ENCODE measurements around the gene MRTO4.
"Not testable (repeated sequence)": the region's sequence is repeated elsewhere in the genome, so short reads cannot be mapped to it uniquely, and the experiment has no call there.

MRTO4 gene

DNA sequence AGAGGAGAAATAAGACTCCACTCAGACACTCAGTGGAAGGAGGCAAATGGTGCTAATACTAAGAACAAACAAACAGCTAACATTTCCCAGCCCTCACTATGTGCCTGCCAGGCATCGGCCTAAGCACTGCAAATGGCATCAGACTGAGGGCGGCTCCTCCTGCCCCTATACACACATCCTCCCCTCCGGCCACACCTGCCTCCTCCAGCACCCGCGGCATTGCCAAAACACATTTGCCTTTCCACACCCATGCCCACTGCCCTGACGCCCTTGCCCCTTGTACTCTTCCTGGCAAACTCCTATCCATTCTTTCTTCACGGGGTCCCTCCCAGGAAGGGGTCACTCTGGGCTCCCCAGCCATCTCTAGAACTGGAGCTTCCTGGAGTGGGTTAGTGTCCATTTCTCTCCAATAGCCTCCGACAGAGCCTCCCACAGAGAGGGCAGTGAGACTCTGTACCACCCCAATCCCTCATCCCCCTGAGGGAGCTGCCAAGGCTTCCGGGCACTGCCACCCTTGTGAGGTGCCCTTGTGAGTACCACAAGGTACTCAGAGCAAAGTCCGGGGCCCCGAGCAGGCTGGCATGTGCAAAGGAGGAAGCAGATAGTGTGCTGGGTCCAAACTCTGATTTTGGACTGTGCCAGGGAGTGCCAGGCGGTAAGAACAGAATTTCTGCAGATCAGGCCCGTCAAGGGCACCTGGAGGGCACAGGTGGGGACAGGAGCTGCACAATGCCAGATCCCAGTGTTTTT, 36.0 kb downstream of the MRTO4 start:
- DNase-seq (ENCODE audit: insufficient read length) (no peak), FAIRE-seq (no peak)
- TF ChIP-seq POLR2AphosphoS5 (IDR thresholded peaks at IDR 0.05; ENCODE audit: low read depth, low read length): no peak
- TF ChIP-seq POLR2A (IDR thresholded peaks at IDR 0.05; ENCODE audit: low read depth, low read length): no peak
- TF ChIP-seq TAF1 (IDR thresholded peaks at IDR 0.05; ENCODE audit: borderline replicate concordance, low read depth, low read length): no peak

DNA sequence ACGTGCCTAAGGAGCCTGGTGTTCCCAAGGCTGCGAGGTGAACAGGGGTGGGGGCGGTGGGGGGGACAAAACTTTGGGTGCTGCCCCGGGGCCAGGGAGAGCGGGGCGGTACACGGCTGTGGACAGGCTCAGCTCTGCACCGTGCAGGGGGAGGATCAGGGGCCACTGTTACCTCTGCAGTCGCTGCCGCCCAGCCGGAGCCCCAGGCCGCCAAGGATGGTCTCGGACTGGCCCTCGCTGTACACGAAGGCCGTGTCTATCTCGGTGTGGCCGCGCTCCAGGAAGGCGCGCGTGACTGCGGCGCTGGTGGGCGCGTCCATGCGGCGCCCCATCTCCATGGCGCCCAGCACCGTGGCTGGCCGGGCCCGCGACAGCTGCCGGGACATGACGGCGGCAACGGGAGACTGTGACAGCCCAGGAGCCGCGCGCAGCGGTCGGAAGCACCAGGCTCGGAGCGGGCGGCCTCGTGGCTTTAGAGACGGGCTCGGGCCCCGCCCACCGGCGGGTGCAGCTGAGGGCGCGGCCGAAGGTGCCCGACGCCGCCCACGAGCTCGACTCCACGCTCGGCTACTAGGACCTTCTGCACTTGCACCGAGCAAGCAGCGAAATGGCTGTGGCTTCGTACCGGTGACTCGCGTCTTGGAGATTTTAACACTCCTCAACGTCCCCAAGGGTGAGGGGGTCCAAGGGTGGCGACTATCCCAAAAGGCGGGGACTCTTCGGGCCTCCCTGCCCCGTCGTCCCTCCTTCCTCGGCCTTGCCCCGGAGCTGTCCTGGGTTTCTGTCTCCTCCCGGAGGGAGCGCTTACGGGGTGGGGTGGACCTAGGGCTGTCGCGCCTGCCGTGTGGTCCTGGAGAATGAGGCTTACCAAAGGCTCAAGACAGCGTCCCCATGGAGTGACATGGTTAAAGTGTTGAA, 37.0 kb downstream of the MRTO4 start, which contains the start of gene AKR7A3:
AKR7A3 (minus strand) TSS at position 447 of the 918 bp plus-strand sequence; CDS start at position 386, 61 bp downstream.
- FAIRE-seq; DNase-seq (ENCODE audit: insufficient read length): not testable (repeated sequence)

DNA sequence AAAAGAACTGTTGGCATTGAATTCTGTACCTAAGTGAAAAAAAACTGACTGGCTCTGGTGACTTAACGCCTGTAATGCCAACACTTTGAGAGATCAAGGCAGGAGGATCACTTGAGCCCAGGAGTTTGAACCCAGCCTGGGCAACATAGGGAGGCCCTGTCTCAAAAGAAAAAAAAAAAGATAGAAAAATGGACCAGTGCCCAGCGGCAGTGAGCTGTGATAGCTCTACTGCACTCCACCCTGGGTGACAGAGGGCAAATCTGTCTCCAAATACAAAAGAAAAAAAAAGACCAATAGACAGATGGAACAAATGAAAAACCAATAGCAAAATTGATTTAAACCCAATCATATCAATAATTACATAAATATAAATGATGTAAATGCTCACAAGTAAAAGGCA, 37.6 kb downstream of the MRTO4 start:
- FAIRE-seq: no peak
- TF ChIP-seq POLR2AphosphoS5 (IDR thresholded peaks at IDR 0.05; ENCODE audit: low read depth, low read length) (no peak), TAF1 (IDR thresholded peaks at IDR 0.05; ENCODE audit: borderline replicate concordance, low read depth, low read length) (no peak), POLR2A (IDR thresholded peaks at IDR 0.05; ENCODE audit: low read depth, low read length) (no peak)
- DNase-seq (ENCODE audit: insufficient read length): no peak

DNA sequence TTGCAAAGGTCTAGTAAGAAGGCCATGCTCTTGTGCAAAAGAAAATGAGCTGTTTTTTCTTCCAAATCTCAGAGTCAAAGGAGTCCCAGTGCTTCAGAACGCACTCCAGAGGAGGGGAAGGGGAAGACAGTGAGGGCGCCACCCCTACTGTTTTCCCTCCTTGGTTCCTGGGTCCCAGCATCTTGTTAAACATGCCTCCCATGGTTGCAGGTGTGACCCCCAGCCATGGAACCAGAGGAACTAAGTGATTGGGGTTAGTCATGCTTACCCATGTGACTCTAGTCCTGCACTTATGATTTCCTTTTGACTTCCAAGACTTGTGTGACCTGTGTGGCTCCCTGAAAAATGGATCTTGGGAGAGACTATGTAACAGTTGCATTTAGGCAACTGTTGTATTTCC, 43.0 kb downstream of the MRTO4 start:
- FAIRE-seq: no peak

DNA sequence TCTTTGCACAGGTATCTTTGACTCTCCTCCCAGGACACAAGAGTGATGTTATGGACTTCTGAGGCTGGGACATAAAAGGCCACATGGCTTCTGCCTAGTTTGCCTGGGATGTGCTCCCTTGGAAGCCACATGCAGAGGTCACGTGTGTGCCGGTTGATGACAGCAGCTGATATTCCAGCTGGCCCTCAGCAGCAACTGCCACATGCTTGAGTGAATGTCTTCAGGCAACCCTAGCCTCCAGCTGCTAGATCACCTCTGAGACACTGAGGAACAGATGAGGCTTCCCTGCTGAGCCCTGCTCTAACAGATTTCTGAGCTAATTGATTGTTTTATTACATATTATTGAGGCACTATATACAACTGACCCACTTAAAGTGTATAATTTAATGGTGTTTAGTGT, 48.6 kb downstream of the MRTO4 start:
- TF ChIP-seq TAF1 (IDR thresholded peaks at IDR 0.05; ENCODE audit: borderline replicate concordance, low read depth, low read length) (no peak), POLR2AphosphoS5 (IDR thresholded peaks at IDR 0.05; ENCODE audit: low read depth, low read length) (no peak), POLR2A (IDR thresholded peaks at IDR 0.05; ENCODE audit: low read depth, low read length) (no peak)
- DNase-seq (ENCODE audit: insufficient read length): no peak
- no peak for FAIRE-seq

More for the DNA sequence above, 43.0 kb downstream of the MRTO4 start:
- TF ChIP-seq TAF1 (IDR thresholded peaks at IDR 0.05; ENCODE audit: borderline replicate concordance, low read depth, low read length) (no peak), POLR2A (IDR thresholded peaks at IDR 0.05; ENCODE audit: low read depth, low read length) (no peak), POLR2AphosphoS5 (IDR thresholded peaks at IDR 0.05; ENCODE audit: low read depth, low read length) (no peak)
- no peak for DNase-seq (ENCODE audit: insufficient read length)

DNA sequence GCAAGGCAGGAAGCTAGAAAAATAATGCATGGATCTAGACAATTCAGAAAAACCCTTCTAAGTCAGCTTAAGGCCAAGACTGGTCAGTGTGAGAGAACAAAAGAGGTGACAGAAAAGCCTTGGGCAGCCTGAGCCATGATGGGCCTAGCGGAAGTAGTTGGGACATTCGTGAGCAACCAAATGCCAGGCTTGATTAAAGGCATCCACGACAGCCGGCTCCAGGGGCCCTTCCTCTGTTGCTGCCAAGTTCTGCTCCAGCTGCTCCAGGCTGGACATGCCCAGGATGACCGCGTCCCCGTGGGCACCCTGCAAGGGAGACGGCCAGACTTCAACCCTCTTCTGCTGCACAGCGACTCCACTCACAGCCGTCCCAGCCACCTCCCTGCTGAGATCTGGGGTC, 52.5 kb downstream of the MRTO4 start:
- FAIRE-seq; DNase-seq (ENCODE audit: insufficient read length): not testable (repeated sequence)

DNA sequence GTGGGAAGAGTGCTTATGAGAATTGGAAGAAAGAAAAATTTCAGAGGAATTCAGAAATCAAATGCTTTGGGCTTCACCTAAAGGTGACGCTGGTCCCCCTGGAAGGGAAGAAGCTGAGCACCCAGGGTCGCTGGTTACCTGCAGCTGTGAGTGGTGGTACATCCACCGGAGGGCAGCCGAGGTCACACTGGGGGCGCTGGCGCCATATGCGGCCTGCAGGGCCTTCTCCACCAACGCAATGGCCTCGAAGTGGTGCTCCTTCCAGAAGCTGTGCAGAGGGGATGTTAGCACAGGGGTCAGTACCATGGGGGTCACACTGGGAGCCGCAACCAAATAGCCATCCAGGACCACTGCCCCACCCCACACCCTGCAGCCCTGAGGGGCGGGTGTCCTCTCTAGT, 54.3 kb downstream of the MRTO4 start:
- FAIRE-seq (no peak), DNase-seq (ENCODE audit: insufficient read length) (no peak)
- TF ChIP-seq TAF1 (IDR thresholded peaks at IDR 0.05; ENCODE audit: borderline replicate concordance, low read depth, low read length) (no peak), POLR2AphosphoS5 (IDR thresholded peaks at IDR 0.05; ENCODE audit: low read depth, low read length) (no peak), POLR2A (IDR thresholded peaks at IDR 0.05; ENCODE audit: low read depth, low read length) (no peak)

DNA sequence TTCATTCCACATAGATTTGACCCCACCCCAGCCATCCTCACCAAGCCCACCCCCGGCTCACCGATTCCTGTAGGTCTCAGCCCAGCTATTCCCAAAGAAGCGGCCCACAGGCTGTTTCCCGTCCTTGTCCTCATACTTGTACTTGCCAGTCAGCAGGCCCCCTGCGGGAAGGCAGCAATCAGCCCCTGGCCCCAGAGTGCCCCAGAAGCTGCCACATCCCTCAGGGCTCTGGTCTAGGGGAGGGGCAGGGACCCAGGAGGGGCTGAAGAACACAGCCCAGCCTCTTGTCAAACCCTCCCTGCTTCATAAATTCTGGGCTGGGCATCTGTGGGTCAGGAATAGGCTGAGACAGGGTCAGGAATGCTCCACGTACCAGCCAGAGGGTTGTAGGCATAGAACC, 55.3 kb downstream of the MRTO4 start:
- FAIRE-seq (no peak), DNase-seq (ENCODE audit: insufficient read length) (no peak)
- no peak for TF ChIP-seq POLR2A (IDR thresholded peaks at IDR 0.05; ENCODE audit: low read depth, low read length)
- no peak for TF ChIP-seq POLR2AphosphoS5 (IDR thresholded peaks at IDR 0.05; ENCODE audit: low read depth, low read length)
- TF ChIP-seq TAF1 (IDR thresholded peaks at IDR 0.05; ENCODE audit: borderline replicate concordance, low read depth, low read length): no peak

DNA sequence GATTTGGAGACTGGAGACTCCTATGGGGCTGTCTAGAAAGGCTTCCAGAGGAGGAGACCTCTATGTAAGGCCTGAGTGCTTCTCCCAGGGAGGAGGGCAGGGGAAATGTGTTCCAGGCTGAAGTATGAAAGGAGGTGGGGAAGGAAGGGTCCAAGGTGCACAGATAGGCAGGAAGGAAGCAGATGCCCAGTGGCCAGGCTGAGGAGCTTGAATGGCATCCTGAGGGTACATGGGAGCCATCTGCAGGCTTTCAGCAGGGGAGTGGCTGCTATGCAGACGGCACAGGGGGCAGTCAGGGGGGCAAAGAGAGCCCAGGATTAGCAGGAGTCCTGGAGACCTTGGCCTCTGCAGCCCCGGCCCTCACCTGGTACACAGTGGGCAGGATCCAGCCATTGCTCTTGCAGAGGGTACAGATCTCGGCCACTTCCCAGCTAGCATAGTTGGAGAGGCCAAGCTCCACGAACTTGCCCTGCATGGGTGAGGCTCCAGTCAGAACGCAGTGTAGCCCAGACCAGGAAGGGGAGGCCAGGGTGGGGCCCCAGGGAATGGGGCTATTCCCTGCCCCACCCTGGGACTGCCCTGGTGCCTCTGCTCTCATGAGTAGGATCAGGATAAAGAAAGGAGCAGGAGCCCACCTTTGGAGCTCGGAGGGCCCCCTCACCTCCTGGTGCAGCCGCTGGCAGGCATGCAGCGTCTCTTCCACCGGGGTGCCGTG, 56.3 kb downstream of the MRTO4 start:
- TF ChIP-seq POLR2AphosphoS5 (IDR thresholded peaks at IDR 0.05; ENCODE audit: low read depth, low read length) (no peak), POLR2A (IDR thresholded peaks at IDR 0.05; ENCODE audit: low read depth, low read length) (no peak), TAF1 (IDR thresholded peaks at IDR 0.05; ENCODE audit: borderline replicate concordance, low read depth, low read length) (no peak)
- no peak for FAIRE-seq
- no peak for DNase-seq (ENCODE audit: insufficient read length)

DNA sequence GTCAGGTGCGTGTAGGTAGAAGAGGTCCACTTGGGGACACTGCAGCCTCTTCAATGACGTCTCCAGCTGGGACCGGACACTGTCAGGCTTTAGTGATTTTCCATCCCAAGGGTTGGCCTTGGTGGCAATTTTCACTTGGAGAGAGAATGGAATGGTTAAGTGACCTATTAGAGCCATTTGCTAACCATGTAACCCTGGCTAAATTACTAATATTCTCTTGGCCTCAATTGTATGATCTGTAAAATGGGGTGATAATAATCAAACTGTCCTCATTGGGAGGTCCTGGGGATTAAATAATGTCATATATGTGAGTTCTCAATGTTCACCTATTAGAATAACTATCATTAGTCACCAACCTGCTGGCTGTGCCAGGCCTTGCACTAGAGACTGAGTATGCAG, 56.9 kb downstream of the MRTO4 start:
- DNase-seq (ENCODE audit: insufficient read length): no peak
- no peak for TF ChIP-seq TAF1 (IDR thresholded peaks at IDR 0.05; ENCODE audit: borderline replicate concordance, low read depth, low read length)
- TF ChIP-seq POLR2A (IDR thresholded peaks at IDR 0.05; ENCODE audit: low read depth, low read length): no peak
- no peak for TF ChIP-seq POLR2AphosphoS5 (IDR thresholded peaks at IDR 0.05; ENCODE audit: low read depth, low read length)
- no peak for FAIRE-seq

DNA sequence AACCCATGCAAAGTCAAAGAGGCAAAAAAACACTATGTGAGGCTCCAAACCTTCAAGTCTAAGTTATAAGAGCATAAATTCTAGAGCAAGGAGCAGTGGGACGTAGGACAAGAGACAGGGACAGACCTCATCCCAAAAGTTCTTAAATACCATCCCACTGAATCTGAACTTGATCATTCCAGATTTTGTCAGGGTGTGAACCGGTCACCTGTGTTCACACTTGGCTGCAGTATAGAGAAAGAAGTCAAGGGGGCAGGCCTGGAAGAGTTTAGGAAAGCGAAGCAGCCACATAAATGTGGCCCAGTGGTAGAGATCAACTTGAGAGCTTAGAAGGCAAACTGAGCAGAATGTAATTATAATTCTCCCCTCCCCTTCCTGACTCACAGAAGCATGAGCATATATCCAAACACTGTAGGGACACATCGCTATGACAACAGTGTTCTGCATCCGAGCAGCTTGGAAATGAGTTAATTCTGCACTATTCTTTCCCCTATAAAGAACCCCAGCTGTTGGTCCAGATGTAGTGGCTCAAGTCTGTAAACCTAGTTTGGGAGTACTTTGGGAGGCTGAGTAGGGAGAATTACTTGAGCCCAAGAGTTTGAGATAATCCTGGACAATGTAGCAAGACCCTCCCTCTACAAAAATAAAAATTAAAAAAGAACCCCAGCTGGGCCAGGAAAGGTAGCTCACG, 57.7 kb downstream of the MRTO4 start:
- TF ChIP-seq POLR2A (IDR thresholded peaks at IDR 0.05; ENCODE audit: low read depth, low read length) (no peak), POLR2AphosphoS5 (IDR thresholded peaks at IDR 0.05; ENCODE audit: low read depth, low read length) (no peak), TAF1 (IDR thresholded peaks at IDR 0.05; ENCODE audit: borderline replicate concordance, low read depth, low read length) (no peak)
- DNase-seq (ENCODE audit: insufficient read length) (no peak), FAIRE-seq (no peak)

Data from GM12892 (cell line).